HCT116 (cell line): Measurements from ENCODE around the gene TMEM235. TPM values are rescaled to one million over a fixed set of nuclear protein-coding genes. Genes with fewer than 3 reads are reported as not detected.

ENCODE experiments used
- ATAC-seq: fragments of 200-7000 bp; cut with Tn5 transposase; 2 replicates; pipeline ENCODE4 v1.9.1; 2020; ENCODE audit warnings: mild to moderate bottlenecking, moderate library complexity
- BruUV-seq: library from RNA; stranded (reverse); fragments of 400-500 nt; replicated peaks from 2 replicates; lab custom pipeline; 2021; lab: Mats Ljungman, UMichigan
- CTCF ChIA-PET: fragments of 300-600 bp; sonication (Branson Sonifier 250); formaldehyde crosslinking; loops from one replicate; lab custom pipeline; 2021; ENCODE audit warnings: antibody characterized with exemption; lab: Charles Lee
- POLR2A ChIA-PET: fragments of 300-600, 350-600 bp; sonication (Branson Sonifier 250); formaldehyde crosslinking; loops from one replicate; lab custom pipeline; 2021; ENCODE audit warnings: antibody characterized with exemption; lab: Charles Lee
- RAD21 ChIA-PET, 2 experiments: fragments of 300-600 bp; sonication (Branson Sonifier 250); formaldehyde crosslinking; loops; one replicate each; lab custom pipeline; 2023; ENCODE audit warnings: low total read pairs in 2 of 2; ENCODE audit not compliant: uncharacterized antibody in 2 of 2, unreplicated experiment in 2 of 2, low non-redundant PET in 1 of 2; lab: Charles Lee
- DNase-seq: peaks from one replicate; pipeline ENCODE4 v3.0.0-alpha.2; 2010; ENCODE audit warnings: low read depth, low spot score
- H2AFZ ChIP-seq: fragments of 200-600 bp; shearing (Covaris generic), sonication (generic); 2 replicates; pipeline ENCODE4 v1.6.1; 2017; ENCODE audit warnings: low read depth, mixed run types, mixed read lengths, antibody characterized with exemption, low read length; ENCODE audit not compliant: poor library complexity, severe bottlenecking
- H3K27ac ChIP-seq: 2 replicates; pipeline ENCODE4 v1.5.1; 2012; ENCODE audit warnings: low read depth, low read length
- H3K27me3 ChIP-seq: fragments of 200-600 bp; sonication (generic); 2 replicates; pipeline ENCODE4 v1.6.1; 2016; ENCODE audit warnings: mixed run types, low read length, mixed read lengths; ENCODE audit not compliant: insufficient read depth
- H3K36me3 ChIP-seq, 2 experiments: fragments of 200-500 bp in 1 of 2; fragments of 200-600 bp in 1 of 2; sonication (Bioruptor generic) in 1 of 2; sonication (generic) in 1 of 2; 2 replicates each; pipeline versions ENCODE4 v1.5.1 to v1.6.1; 2014 to 2016; ENCODE audit warnings: low read length in 2 of 2, inconsistent platforms in 1 of 2, mixed read lengths in 1 of 2, mixed run types in 1 of 2; ENCODE audit not compliant: insufficient read depth in 2 of 2, control insufficient read depth in 1 of 2
- H3K4me1 ChIP-seq, 2 experiments: fragments of 200-600 bp in 1 of 2; sonication (generic) in 1 of 2; 2 replicates each; pipeline versions ENCODE4 v1.5.1 to v1.6.1; 2012 to 2017; ENCODE audit warnings: low read length in 2 of 2, inconsistent platforms in 1 of 2, mild to moderate bottlenecking in 1 of 2, mixed read lengths in 1 of 2, mixed run types in 1 of 2, moderate library complexity in 1 of 2; ENCODE audit not compliant: insufficient read depth in 2 of 2, control insufficient read depth in 1 of 2
- H3K4me2 ChIP-seq: fragments of 200-600 bp; sonication (generic); 2 replicates; pipeline ENCODE4 v1.6.1; 2017; ENCODE audit warnings: mixed run types, low read length, mixed read lengths
- H3K4me3 ChIP-seq, 2 experiments: fragments of 200-600 bp in 1 of 2; sonication (generic) in 1 of 2; replicated peaks in 1 of 2; 2 replicates each; pipeline ENCODE4 v1.5.1; 2011 to 2016; ENCODE audit warnings: low read length in 2 of 2, control low read depth in 1 of 2, low read depth in 1 of 2, mild to moderate bottlenecking in 1 of 2, mixed read lengths in 1 of 2, mixed run types in 1 of 2
- H3K79me2 ChIP-seq: fragments of 200-600 bp; sonication (generic); 2 replicates; pipeline ENCODE4 v1.6.1; 2017; ENCODE audit warnings: mild to moderate bottlenecking, mixed run types, low read length, moderate library complexity, mixed read lengths; ENCODE audit not compliant: insufficient read depth
- H3K9ac ChIP-seq: fragments of 200-600 bp; sonication (generic); 2 replicates; pipeline ENCODE4 v1.6.1; 2016; ENCODE audit warnings: low read length, mixed read lengths
- H3K9me2 ChIP-seq: fragments of 200-600 bp; sonication (generic), shearing (Covaris generic); 2 replicates; pipeline ENCODE4 v1.6.1; 2017; ENCODE audit warnings: mixed run types, mild to moderate bottlenecking, moderate library complexity; ENCODE audit not compliant: insufficient read depth
- H3K9me3 ChIP-seq, 2 experiments: fragments of 200-500 bp in 1 of 2; fragments of 200-600 bp in 1 of 2; sonication (Bioruptor generic) in 1 of 2; sonication (generic) in 1 of 2; 2 replicates each; pipeline ENCODE4 v1.6.1; 2014 to 2017; ENCODE audit warnings: low read length in 2 of 2, mixed read lengths in 2 of 2, inconsistent platforms in 1 of 2, low read depth in 1 of 2, mild to moderate bottlenecking in 1 of 2, mixed run types in 1 of 2, moderate library complexity in 1 of 2; ENCODE audit not compliant: control insufficient read depth in 1 of 2, insufficient read depth in 1 of 2
- H4K20me1 ChIP-seq: fragments of 200-600 bp; sonication (generic), shearing (Covaris generic); 2 replicates; pipeline ENCODE4 v1.6.1; 2017; ENCODE audit warnings: mixed run types, mild to moderate bottlenecking, moderate library complexity; ENCODE audit not compliant: insufficient read depth
- CBX3 ChIP-seq: IDR thresholded peaks from 2 replicates; pipeline ENCODE4 v1.6.1; 2012; ENCODE audit warnings: low read depth
- ELF1 ChIP-seq: IDR thresholded peaks from 2 replicates; pipeline ENCODE4 v1.6.1; 2012; ENCODE audit warnings: low read depth, borderline replicate concordance
- JUND ChIP-seq: IDR thresholded peaks from 2 replicates; pipeline ENCODE4 v1.6.1; 2012
- MAX ChIP-seq: IDR thresholded peaks from 2 replicates; pipeline ENCODE4 v1.6.1; 2012
- POLR2AphosphoS5 ChIP-seq: IDR thresholded peaks from 2 replicates; pipeline ENCODE4 v1.6.1; 2011; ENCODE audit warnings: mild to moderate bottlenecking, low read depth, low read length, moderate library complexity
- RAD21 ChIP-seq: IDR thresholded peaks from 2 replicates; pipeline ENCODE4 v1.6.1; 2012; ENCODE audit warnings: low read depth, mild to moderate bottlenecking
- SRF ChIP-seq: IDR thresholded peaks from 2 replicates; pipeline ENCODE4 v1.6.1; 2012; ENCODE audit warnings: low read depth
- YY1 ChIP-seq: IDR thresholded peaks from 2 replicates; pipeline ENCODE4 v1.6.1; 2011; ENCODE audit warnings: low read length, low read depth, moderate library complexity, mild to moderate bottlenecking; ENCODE audit not compliant: insufficient replicate concordance; ENCODE audit errors: extremely low read depth
- ZNF274 ChIP-seq: fragments of 200-500 bp; sonication (Bioruptor generic); IDR thresholded peaks from 2 replicates; pipeline ENCODE4 v1.6.1; 2014; ENCODE audit warnings: mild to moderate bottlenecking, low read depth, low read length, inconsistent platforms
- intact Hi-C: fragments of 100-400 bp; cut with micrococcal nuclease; formaldehyde crosslinking; loops from 2 replicates; pipeline ENCODE4 v1.10.0; 2022
- total RNA-seq: library from RNA; stranded (reverse); gene quantifications from one replicate; pipeline ENCODE4 v1.2.1, GENCODE V29; 2021; ENCODE audit not compliant: unreplicated experiment
- TF ChIP-seq, protein P1 (sequence below), 3 experiments: fragments of 200-600 bp in 1 of 3; sonication (generic) in 1 of 3; IDR thresholded peaks in 2 of 3; conservative IDR thresholded peaks in 1 of 3; 2 replicates each; pipeline ENCODE4 v1.5.1; 2012 to 2017; ENCODE audit warnings: low read depth in 2 of 3, low read length in 2 of 3, antibody characterized with exemption in 1 of 3, borderline replicate concordance in 1 of 3, control low read depth in 1 of 3, mild to moderate bottlenecking in 1 of 3, mixed read lengths in 1 of 3, mixed run types in 1 of 3, moderate library complexity in 1 of 3; ENCODE audit not compliant: insufficient read depth in 1 of 3

The TMEM235 gene
- total RNA-seq, 1 experiment from 2014 or later: not detected

DNA sequence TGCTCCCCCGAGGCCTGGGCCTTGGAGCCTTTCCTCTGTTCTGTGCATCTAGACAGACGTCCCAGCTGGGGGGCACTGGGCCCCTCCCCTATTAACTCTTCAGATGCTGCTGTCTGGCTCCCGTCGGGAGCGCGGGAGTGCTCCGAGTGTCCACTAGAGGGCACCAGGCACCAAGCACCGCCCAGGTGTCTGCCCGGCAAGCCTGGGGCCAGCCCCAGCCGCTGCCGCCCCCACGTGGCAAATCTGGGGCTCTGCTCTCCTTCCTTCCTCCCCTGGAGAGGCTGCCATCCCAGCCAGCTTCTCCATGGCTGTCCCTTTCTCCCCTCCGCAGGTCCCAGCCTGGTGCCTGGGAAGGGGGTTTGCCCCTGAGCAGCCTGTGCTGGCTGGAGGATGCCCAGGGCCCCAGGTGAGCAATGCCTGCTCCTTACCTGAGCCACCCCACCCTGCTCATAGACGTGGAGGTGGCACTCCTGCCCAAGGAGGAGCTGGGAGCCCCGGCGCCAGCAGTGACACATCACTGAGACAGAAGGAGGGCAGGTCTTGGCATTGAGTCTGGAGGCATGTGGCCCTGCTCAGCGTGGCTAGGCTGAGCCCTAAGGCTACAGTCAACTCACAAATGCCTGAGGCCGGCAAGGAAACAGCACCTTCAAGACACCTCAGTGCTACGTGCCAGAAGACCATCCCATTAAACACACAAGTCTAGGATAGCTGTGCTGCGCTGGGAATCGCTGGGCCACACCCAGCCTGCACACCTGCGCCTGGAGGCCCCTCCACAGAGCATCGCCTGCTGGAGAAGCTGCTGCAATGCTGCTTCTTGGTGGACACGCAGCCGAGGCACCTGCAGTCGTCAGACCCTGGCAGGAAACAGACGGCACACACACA, 19.7 kb downstream of the TMEM235 start:
- ATAC-seq: peak; percentile 93
- intact Hi-C loops: loop anchor here (1.0 to 5.0 kb wide), 5 partner anchors 110 to 171 kb away; partner anchors contain the start of genes SOCS3 and TMC6

More for the DNA sequence above, 19.7 kb downstream of the TMEM235 start:
- Histone ChIP-seq H3K4me3 (peak overlapping the region; percentile 22 to 42), H4K20me1 (no peaks in the 10 kb centered on the region), H3K79me2 (no peaks in the 10 kb centered on the region), H3K9ac (peak overlapping the region; percentile 46; the same call in 1 of the 2 replicates), H3K4me1 (peaks cover 5 to 14% of the 10 kb centered on the region in 2 experiments), H2AFZ (peak overlapping the region; percentile 47), H3K27me3 (no peaks in the 10 kb centered on the region), H3K9me2 (no peaks in the 10 kb centered on the region), H3K27ac (peak overlapping the region; percentile 24; the same call in 1 of the 2 replicates), H3K4me2 (peak overlapping the region; percentile 79), H3K36me3 (no peaks in the 10 kb centered on the region)
- BruUV-seq: no TSS peak
- ChIA-PET CTCF (interaction anchor here (0.6 to 3.0 kb wide), 48 partner anchors 8 to 708 kb away, joined by 3 to 61 read pairs (median 5); partner anchors contain the start of genes AFMID, TK1 and TMC8), RAD21 (interaction anchor here (0.6 to 2.3 kb wide), 13 partner anchors 64 to 232 kb away, joined by 3 to 12 read pairs (median 4); partner anchors contain the start of gene TMC8 (in 1 of the 2))
- peak; percentile 71 for DNase-seq
- TF ChIP-seq POLR2AphosphoS5 (peak; percentile 33; the same call in 1 of the 2 replicates), ZNF274 (no peak), ELF1 (no peak), JUND (no peak), RAD21 (peak; percentile 100), MAX (peak; percentile 82; the same call in 1 of the 2 replicates), YY1 (peak; percentile 73), CBX3 (no peak), SRF (no peak)
- TF ChIP-seq, protein P1, sequence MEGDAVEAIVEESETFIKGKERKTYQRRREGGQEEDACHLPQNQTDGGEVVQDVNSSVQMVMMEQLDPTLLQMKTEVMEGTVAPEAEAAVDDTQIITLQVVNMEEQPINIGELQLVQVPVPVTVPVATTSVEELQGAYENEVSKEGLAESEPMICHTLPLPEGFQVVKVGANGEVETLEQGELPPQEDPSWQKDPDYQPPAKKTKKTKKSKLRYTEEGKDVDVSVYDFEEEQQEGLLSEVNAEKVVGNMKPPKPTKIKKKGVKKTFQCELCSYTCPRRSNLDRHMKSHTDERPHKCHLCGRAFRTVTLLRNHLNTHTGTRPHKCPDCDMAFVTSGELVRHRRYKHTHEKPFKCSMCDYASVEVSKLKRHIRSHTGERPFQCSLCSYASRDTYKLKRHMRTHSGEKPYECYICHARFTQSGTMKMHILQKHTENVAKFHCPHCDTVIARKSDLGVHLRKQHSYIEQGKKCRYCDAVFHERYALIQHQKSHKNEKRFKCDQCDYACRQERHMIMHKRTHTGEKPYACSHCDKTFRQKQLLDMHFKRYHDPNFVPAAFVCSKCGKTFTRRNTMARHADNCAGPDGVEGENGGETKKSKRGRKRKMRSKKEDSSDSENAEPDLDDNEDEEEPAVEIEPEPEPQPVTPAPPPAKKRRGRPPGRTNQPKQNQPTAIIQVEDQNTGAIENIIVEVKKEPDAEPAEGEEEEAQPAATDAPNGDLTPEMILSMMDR (IDR thresholded peaks at IDR 0.05 in 2 of 3, conservative IDR thresholded peaks at IDR 0.05 in 1 of 3; ENCODE audit: borderline replicate concordance in 1 of 3, insufficient read depth in 1 of 3, low read depth in 2 of 3, low read length in 2 of 3): peak; percentile 100
- TF ChIP-seq, all 23 proteins: peak for 5
- H3K9me3 ChIP-seq: no peaks in the 10 kb centered on the region
- POLR2A ChIA-PET: interaction anchor here (0.6 to 1.3 kb wide), 5 partner anchors 24 to 166 kb away, joined by 3 to 6 read pairs (median 3); partner anchors contain the start of genes AFMID and TK1
